OCI-LY3 (cell line): ENCODE results near the gene CDK15.

Experiments used
- EZH2phosphoT487 ChIP-seq: fragments of 200-600 bp; shearing (Covaris generic); IDR thresholded peaks from 2 replicates; pipeline ENCODE4 v1.6.1; 2018; ENCODE audit warnings: antibody characterized with exemption, mixed run types, low read depth
- TF ChIP-seq, protein P1 (sequence below): fragments of 200-600, 300-600 bp; sonication (generic); IDR thresholded peaks from 2 replicates; pipeline ENCODE4 v1.5.1; 2014; ENCODE audit warnings: antibody characterized with exemption, low read length, low read depth

DNA sequence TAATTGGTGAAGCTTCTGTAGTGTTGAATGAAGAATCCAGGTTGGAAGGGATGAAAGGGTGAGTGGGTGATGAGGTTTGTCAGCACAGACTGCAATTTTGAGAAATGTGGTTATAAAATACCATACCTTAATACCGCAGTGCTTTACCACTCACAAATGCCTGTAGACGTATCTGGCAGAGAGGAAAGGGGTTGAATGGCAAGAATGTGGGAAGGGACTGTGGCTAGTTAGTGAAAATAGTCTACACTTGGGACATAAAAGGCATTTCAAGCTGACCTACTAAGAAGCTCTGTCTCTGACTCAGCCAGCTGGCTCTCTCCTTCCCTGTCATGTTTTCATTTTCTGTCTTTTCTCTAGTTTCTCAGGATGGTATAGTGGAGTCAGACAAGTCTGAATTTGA, 25.1 kb downstream of the CDK15 start:
- TF ChIP-seq, protein P1, sequence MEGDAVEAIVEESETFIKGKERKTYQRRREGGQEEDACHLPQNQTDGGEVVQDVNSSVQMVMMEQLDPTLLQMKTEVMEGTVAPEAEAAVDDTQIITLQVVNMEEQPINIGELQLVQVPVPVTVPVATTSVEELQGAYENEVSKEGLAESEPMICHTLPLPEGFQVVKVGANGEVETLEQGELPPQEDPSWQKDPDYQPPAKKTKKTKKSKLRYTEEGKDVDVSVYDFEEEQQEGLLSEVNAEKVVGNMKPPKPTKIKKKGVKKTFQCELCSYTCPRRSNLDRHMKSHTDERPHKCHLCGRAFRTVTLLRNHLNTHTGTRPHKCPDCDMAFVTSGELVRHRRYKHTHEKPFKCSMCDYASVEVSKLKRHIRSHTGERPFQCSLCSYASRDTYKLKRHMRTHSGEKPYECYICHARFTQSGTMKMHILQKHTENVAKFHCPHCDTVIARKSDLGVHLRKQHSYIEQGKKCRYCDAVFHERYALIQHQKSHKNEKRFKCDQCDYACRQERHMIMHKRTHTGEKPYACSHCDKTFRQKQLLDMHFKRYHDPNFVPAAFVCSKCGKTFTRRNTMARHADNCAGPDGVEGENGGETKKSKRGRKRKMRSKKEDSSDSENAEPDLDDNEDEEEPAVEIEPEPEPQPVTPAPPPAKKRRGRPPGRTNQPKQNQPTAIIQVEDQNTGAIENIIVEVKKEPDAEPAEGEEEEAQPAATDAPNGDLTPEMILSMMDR, result no peak
- TF ChIP-seq EZH2phosphoT487, result no peak
